Mucosa of rectum (tissue), 2 donors: ENCODE measurements around the gene CCNO.

ENCODE experiments used
- H3K27ac ChIP-seq, 2 donors: one replicate each; pipeline ENCODE4 v1.7.0; 2013; ENCODE audit warnings: inconsistent platforms in 2 of 2, low read depth in 2 of 2, low read length in 2 of 2
- H3K27me3 ChIP-seq, 2 donors: one replicate each; pipeline ENCODE4 v1.7.0; 2013; ENCODE audit warnings: low read length in 2 of 2; ENCODE audit not compliant: control insufficient read depth in 2 of 2, insufficient read depth in 2 of 2
- H3K36me3 ChIP-seq, 2 donors: one replicate each; pipeline ENCODE4 v1.7.0; 2013; ENCODE audit warnings: low read length in 2 of 2; ENCODE audit not compliant: control insufficient read depth in 2 of 2, insufficient read depth in 2 of 2
- H3K4me1 ChIP-seq, 2 donors: one replicate each; pipeline ENCODE4 v1.7.0; 2013; ENCODE audit warnings: low read length in 2 of 2, mild to moderate bottlenecking in 1 of 2; ENCODE audit not compliant: control insufficient read depth in 2 of 2, insufficient read depth in 2 of 2
- H3K4me3 ChIP-seq, 2 donors: one replicate each; pipeline ENCODE4 v1.7.0; 2013; ENCODE audit warnings: low read length in 2 of 2
- H3K9ac ChIP-seq, 2 donors: one replicate each; pipeline ENCODE4 v1.7.0; 2013; ENCODE audit warnings: low read length in 2 of 2, low read depth in 1 of 2, mild to moderate bottlenecking in 1 of 2
- H3K9me3 ChIP-seq, 2 donors: one replicate each; pipeline ENCODE4 v1.7.0; 2013; ENCODE audit warnings: low read length in 2 of 2; ENCODE audit not compliant: control insufficient read depth in 2 of 2
- donor health status: healthy.
- donor health status: Normal muscosa, but diverticular disease.

Gene CCNO

DNA sequence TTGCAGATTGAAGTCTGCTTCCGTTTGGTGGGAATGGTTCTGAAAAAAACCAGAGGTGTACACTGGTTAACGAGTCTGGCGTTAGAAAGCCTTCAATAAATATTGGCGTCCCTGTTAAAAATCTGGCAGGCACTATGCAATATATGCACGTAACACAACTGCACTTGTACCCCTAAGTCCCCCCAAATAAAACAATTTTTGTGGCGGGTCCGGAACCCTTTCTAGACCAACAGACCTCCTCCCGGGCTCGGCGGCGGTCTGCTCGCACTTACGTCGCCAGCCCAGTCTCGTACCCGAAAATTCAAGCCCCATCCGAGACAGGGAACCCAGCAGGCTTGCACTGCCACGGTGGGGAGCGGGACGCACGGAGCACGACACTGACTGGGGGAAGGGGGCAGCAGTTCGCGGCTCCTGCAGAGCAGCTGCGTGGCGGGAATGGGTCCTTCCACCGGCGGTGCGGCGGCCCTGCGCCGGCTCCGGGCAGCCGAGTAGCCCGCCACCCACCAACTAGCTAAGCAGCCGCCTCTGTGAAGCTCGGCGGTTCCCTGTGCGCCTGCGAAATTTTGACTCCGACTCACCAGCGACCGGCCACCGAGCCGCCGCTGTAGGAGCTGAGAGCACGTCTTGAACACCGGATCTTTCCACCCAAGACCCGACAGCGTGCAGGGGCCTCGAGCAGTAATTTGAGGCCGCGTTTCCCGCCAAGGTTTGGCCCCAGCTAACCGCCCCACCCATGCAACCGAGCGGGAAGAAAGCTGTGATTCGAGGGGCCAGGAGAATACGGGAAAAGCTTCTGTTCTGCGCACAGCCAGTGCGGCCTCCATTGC, 10.2 kb downstream of the CCNO start:
- Histone ChIP-seq H3K27ac (no peak overlapping the region), H3K4me3 (no peak overlapping the region), H3K4me1 (peaks cover 7 to 17% of the 10 kb centered on the region in 2 donors), H3K27me3 (peaks cover 71% of the 10 kb centered on the region in 2 donors), H3K9ac (no peak overlapping the region), H3K36me3 (no peaks in the 10 kb centered on the region), H3K9me3 (no peaks in the 10 kb centered on the region)

GRCh38 chr5:55222092-55222984, 11.1 kb downstream of the CCNO start:
- H3K27ac ChIP-seq = no peak overlapping the region
- H3K27me3 ChIP-seq = peaks cover 66% of the 10 kb centered on the region in 2 donors
- H3K4me3 ChIP-seq = peak overlapping the region in 1 of 2 donors; percentile 3
- peak overlapping the region in 1 of 2 donors; percentile 14 for H3K9ac ChIP-seq
- H3K9me3 ChIP-seq = no peaks in the 10 kb centered on the region
- H3K36me3 ChIP-seq = no peaks in the 10 kb centered on the region
- H3K4me1 ChIP-seq = peaks cover 7 to 13% of the 10 kb centered on the region in 2 donors

- Histone ChIP-seq H3K27ac (no peak overlapping the region), H3K9me3 (no peaks in the 10 kb centered on the region), H3K27me3 (peaks cover 51 to 54% of the 10 kb centered on the region in 2 donors), H3K36me3 (no peaks in the 10 kb centered on the region), H3K4me1 (peaks cover 0 to 4% of the 10 kb centered on the region in 2 donors), H3K4me3 (peak overlapping the region; percentile 41 to 67), H3K9ac (peak overlapping the region in 1 of 2 donors; percentile 20)
These were observed 12.8 kb downstream of the CCNO start for GRCh38 chr5:55220433-55221185.

DNA sequence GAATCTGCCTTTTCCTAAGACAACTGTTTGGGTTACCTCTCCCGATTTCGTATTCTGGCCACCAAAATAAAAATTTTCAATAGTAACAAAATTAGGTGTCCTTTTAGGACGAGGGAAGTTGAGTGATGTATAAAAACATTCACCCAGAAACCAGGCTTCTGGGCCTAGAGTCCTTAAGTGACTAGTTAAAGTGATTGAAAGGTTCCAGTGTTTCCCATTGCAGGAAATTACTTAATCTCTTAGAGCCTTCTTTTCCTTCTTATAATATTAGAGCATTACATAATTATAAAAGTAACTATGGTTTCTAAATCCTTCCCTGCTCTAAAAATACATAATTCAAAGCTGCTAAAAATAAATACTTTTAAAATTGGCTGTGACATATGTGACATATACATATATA, 13.6 kb downstream of the CCNO start:
- Histone ChIP-seq H3K27me3 (peaks cover 42 to 46% of the 10 kb centered on the region in 2 donors), H3K27ac (no peak overlapping the region), H3K4me1 (peaks cover 0 to 4% of the 10 kb centered on the region in 2 donors), H3K36me3 (no peaks in the 10 kb centered on the region), H3K4me3 (no peak overlapping the region), H3K9ac (no peak overlapping the region), H3K9me3 (no peaks in the 10 kb centered on the region)

GRCh38 chr5:55218967-55219366, 14.4 kb downstream of the CCNO start:
- Histone ChIP-seq H3K36me3 (no peaks in the 10 kb centered on the region), H3K27ac (no peak overlapping the region), H3K9ac (no peak overlapping the region), H3K9me3 (no peaks in the 10 kb centered on the region), H3K27me3 (peaks cover 35 to 39% of the 10 kb centered on the region in 2 donors), H3K4me3 (no peak overlapping the region), H3K4me1 (peaks cover 0 to 4% of the 10 kb centered on the region in 2 donors)

- H3K4me1 ChIP-seq = no peaks in the 10 kb centered on the region
- no peaks in the 10 kb centered on the region for H3K9me3 ChIP-seq
- no peak overlapping the region for H3K9ac ChIP-seq
- H3K27ac ChIP-seq = no peak overlapping the region
- no peaks in the 10 kb centered on the region for H3K36me3 ChIP-seq
- H3K4me3 ChIP-seq = no peak overlapping the region
- H3K27me3 ChIP-seq = no peaks in the 10 kb centered on the region
These were observed 22.1 kb downstream of the CCNO start for GRCh38 chr5:55211184-55211874.

GRCh38 chr5:55205001-55205400, 28.4 kb downstream of the CCNO start:
- no peaks in the 10 kb centered on the region for H3K4me1 ChIP-seq
- no peaks in the 10 kb centered on the region for H3K36me3 ChIP-seq
- no peak overlapping the region for H3K9ac ChIP-seq
- no peak overlapping the region for H3K27ac ChIP-seq
- H3K4me3 ChIP-seq = no peak overlapping the region
- H3K27me3 ChIP-seq = peaks cover 0 to 1% of the 10 kb centered on the region in 2 donors
- no peaks in the 10 kb centered on the region for H3K9me3 ChIP-seq

GRCh38 chr5:55191165-55191564, 42.2 kb downstream of the CCNO start:
- Histone ChIP-seq H3K27ac (no peak overlapping the region), H3K36me3 (no peaks in the 10 kb centered on the region), H3K4me3 (no peak overlapping the region), H3K27me3 (peaks cover 13 to 23% of the 10 kb centered on the region in 2 donors), H3K9me3 (no peaks in the 10 kb centered on the region), H3K9ac (no peak overlapping the region), H3K4me1 (no peaks in the 10 kb centered on the region)

GRCh38 chr5:55188656-55189540, 44.5 kb downstream of the CCNO start:
- Histone ChIP-seq H3K9ac (no peak overlapping the region), H3K27me3 (peaks cover 14 to 23% of the 10 kb centered on the region in 2 donors)

More at GRCh38 chr5:55188656-55189540, 44.5 kb downstream of the CCNO start:
- Histone ChIP-seq H3K4me3 (no peak overlapping the region), H3K36me3 (no peaks in the 10 kb centered on the region), H3K9me3 (no peaks in the 10 kb centered on the region), H3K27ac (no peak overlapping the region), H3K4me1 (no peaks in the 10 kb centered on the region)
